Measurements from ENCODE around the gene CLDN2.
"Not testable (repeated sequence)": the region's sequence is repeated elsewhere in the genome, so short reads cannot be mapped to it uniquely, and the experiment has no call there.

The CLDN2 gene

DNA sequence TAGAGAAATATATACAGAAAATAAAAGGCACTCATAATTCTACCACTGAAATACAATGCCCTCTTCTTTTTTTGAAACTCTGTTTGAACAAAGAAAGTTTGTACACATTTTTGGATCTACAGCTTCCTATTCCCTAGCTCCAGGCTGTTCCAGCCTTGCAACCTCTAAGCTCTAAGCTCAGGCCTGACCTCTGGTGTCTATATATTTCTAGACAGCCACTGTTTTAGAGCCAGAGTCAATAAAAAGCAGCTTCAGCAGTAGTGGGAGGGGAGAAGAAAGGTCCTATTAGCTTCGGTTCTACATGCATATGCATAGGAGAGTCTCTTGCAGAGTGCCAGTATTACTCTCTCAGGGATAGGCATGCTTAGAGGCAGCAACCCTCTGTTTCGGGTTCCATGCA lies 39.7 kb downstream of the CLDN2 start:
- DNase-seq (ENCODE audit: low read depth in 2 of 2) = no peak

DNA sequence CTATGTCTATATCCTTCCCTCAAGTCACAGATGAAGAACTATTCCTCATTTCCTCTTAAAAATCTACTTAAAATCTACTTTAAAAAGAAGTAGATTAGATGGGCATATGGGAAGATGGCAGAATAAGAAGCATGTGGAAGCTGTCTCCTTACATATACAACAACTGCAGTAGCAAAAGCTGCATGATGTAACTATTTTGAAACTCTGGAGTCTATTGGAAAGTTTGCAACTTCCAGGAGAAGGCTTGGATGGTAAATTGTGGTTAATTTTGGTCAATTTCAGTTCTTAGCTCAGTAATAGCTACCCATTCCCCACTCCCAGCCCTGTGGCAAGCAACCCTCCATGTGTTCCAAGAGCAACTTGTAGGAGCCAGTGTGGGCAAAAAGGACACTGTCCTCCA lies 42.9 kb downstream of the CLDN2 start:
- no peak for DNase-seq (ENCODE audit: low read depth in 2 of 2)

DNA sequence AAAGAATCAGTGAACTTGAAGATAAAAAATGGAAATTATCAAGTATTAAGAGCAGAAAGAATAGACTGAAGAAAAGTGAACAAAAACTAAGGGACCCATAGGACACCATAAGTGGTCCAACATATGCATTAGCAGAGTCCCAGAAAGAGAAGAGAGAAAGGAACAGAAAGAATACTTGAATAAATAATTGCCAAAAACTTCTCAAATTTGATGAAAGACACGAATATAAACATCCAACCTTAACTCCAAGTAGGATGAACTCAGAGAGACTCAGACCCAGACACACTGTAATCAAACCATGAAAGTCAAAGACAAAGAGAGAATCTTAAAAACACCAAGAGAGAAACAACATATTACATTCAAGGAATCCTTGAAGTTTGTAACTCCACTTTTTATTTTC lies 44.1 kb downstream of the CLDN2 start:
- DNase-seq (ENCODE audit: low read depth in 2 of 2) = no peak

DNA sequence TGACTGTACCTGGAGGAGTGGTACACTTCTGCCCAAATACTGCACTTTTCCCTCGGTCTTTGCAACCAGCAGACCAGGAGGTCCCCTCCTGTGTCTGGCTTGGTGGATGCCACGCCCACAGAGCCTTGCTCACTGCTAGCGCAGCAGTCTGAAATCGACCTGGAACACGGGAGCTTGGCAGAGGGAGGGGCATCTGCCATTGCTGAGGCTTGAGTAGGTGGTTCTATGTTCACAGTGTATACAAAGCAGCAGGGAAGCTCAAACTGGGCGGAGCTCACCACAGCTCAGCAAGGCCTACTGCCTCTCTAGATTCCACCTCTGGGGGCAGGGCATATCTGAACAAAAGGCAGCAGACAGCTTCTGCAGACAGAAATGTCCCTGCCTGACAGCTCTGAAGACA lies 46.3 kb downstream of the CLDN2 start:
- not testable (repeated sequence) for DNase-seq (ENCODE audit: low read depth in 2 of 2)

DNA sequence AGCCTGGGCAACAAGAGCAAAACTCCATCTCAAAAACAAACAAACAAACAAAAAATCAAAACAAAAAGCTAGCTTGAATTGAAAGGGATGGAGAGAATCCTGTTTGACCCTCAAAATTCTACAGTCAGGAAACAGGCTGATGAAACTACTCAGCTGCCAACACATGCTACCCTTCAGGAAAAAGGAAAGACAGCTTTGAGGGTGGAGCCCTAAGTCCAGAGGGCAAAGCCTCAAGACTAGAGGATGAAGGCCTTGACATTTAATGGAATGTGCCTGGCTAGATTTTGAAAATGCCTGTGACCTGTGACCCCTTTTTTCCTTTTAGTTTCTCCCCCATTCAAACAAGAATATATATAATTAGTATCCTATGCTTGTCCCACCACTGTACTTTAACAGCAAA lies 52.7 kb downstream of the CLDN2 start:
- no peak for DNase-seq (ENCODE audit: low read depth in 2 of 2)

DNA sequence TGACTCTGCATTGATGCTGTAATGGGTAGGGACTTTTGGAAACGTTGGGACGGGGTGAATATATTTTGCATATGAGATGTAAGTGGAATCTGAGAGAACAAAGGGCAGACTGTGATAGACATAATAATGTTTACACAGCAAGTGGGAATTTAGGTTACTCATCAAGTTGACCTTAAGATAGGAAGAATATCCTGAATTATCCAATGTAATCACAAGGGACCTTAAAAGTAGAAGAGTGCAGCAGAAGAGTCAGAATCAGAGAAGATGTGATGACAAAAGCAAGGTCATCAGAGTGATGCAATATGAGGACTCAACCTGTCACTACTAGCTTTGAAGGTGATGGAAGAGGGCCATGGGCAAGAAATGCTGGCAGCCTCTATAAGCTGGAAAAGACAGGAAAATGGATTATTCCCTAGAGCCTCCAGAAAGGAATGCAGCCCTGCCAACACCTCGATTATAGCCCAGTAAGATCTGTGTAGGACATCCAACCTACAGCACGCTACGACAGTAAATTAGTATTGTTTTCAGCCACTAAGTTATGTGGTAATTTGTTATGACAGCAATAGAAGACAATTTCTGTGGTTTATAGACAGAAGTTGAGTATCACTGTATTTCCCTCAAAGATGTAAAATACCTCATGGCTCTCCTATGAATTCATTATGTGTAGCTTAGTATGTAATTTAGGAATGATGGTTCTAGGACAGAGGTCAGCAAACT lies 53.4 kb downstream of the CLDN2 start:
- no peak for DNase-seq (ENCODE audit: low read depth in 2 of 2)

DNA sequence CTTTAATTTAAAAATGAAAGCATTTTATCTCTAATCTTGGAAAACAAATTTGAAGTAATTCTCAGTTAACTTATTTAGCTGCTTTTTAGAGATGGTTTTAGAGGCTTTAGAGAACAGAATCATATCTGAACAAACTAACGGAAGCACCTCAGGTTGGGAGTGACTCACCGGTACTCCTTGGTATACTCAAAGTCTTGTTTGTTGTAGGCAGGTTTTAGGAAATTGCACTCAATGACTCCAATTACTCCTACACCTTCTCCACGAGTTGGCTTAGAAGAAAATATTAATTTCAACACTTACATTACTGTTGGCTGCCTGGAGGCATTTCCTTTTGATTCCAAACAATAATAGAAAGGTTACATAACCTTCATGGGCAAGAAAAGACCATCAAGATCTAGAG lies 56.2 kb downstream of the CLDN2 start:
- DNase-seq (ENCODE audit: low read depth in 2 of 2) = no peak
